K562 (cell line): Measurements from ENCODE around the gene PRC1. TPM values are rescaled to one million over a fixed set of nuclear protein-coding genes. Genes with fewer than 3 reads are reported as not detected.

Experiments used
- ATAC-seq: fragments of 200-7000 bp; cut with Tn5 transposase; 3 replicates; pipeline ENCODE4 v1.9.1; 2020; ENCODE audit warnings: moderate library complexity
- BruUV-seq: library from RNA; stranded (reverse); fragments of 400-500 nt; replicated peaks from 2 replicates; lab custom pipeline; 2021; lab: Mats Ljungman, UMichigan
- CTCF ChIA-PET: fragments of 300-600 bp; formaldehyde crosslinking; extraction: SDS; loops from one replicate; lab custom pipeline; 2021; ENCODE audit warnings: low intra/inter-chr PET ratio; lab: Yijun Ruan, JAX
- POLR2A ChIA-PET: fragments of 300-600, 350-650 bp; sonication (Branson Sonifier 250); formaldehyde crosslinking; extraction: SDS; loops from one replicate; lab custom pipeline; 2021; ENCODE audit warnings: antibody characterized with exemption, inconsistent platforms; lab: Yijun Ruan, JAX
- DNase-seq, 4 experiments: peaks; one replicate each; pipeline versions ENCODE4 v3.0.0 to v3.0.0-alpha.2; 2011 to 2018; ENCODE audit warnings: low spot score in 3 of 4, mixed read lengths in 3 of 4; ENCODE audit errors: extremely low read depth in 1 of 4
- FAIRE-seq: peaks from 2 replicates; lab custom pipeline; 2011; peaks lifted over from hg19 to GRCh38; lab: Jason Lieb, UNC
- H2AFZ ChIP-seq: 2 replicates; pipeline ENCODE4 v1.6.0; 2011; ENCODE audit warnings: low read depth, low read length, control low read depth, inconsistent platforms
- H3K27ac ChIP-seq: fragments of 200-600 bp; 3 replicates; pipeline ENCODE4 v1.8.0; 2011; ENCODE audit warnings: low read depth, mild to moderate bottlenecking, control low read depth, inconsistent platforms, low read length, moderate library complexity, mixed read lengths; ENCODE audit errors: extremely low read depth
- H3K27me3 ChIP-seq, 2 experiments: fragments of 300-600 bp in 1 of 2; 2 replicates in 1 of 2; 3 replicates in 1 of 2; pipeline versions ENCODE4 v1.6.0 to v1.8.0; 2011; ENCODE audit warnings: inconsistent platforms in 2 of 2, low read length in 2 of 2, mild to moderate bottlenecking in 1 of 2, mixed read lengths in 1 of 2, moderate library complexity in 1 of 2; ENCODE audit not compliant: control insufficient read depth in 2 of 2, insufficient read depth in 2 of 2
- H3K36me3 ChIP-seq: fragments of 300-600 bp; 3 replicates; pipeline ENCODE4 v1.8.0; 2011; ENCODE audit warnings: mild to moderate bottlenecking, low read length, inconsistent platforms; ENCODE audit not compliant: control insufficient read depth, insufficient read depth
- H3K4me1 ChIP-seq, 2 experiments: fragments of 200-600 bp in 1 of 2; replicated peaks in 1 of 2; 2 replicates in 1 of 2; 3 replicates in 1 of 2; pipeline versions ENCODE4 v1.5.1 to v1.8.0; 2011; ENCODE audit warnings: inconsistent platforms in 2 of 2, low read length in 2 of 2, mild to moderate bottlenecking in 1 of 2, mixed read lengths in 1 of 2, moderate library complexity in 1 of 2; ENCODE audit not compliant: control insufficient read depth in 2 of 2, insufficient read depth in 2 of 2
- H3K4me2 ChIP-seq: 2 replicates; pipeline ENCODE4 v1.6.1; 2011; ENCODE audit warnings: low read length, control low read depth, inconsistent platforms, mixed read lengths; ENCODE audit not compliant: insufficient read depth
- H3K4me3 ChIP-seq: fragments of 200-600 bp; sonication (generic), shearing (Covaris generic); 2 replicates; pipeline ENCODE4 v1.5.1; 2016; ENCODE audit warnings: control low read depth, inconsistent platforms
- H3K79me2 ChIP-seq: fragments of 200-600 bp; 3 replicates; pipeline ENCODE4 v1.8.0; 2011; ENCODE audit warnings: low read length, inconsistent platforms; ENCODE audit not compliant: control insufficient read depth, insufficient read depth
- H3K9ac ChIP-seq, 2 experiments: 2 replicates each; pipeline versions ENCODE4 v1.6.0 to v1.6.1; 2011; ENCODE audit warnings: low read depth in 2 of 2, low read length in 2 of 2, control low read depth in 1 of 2, inconsistent platforms in 1 of 2, mild to moderate bottlenecking in 1 of 2, mixed read lengths in 1 of 2; ENCODE audit not compliant: insufficient read depth in 1 of 2
- H3K9me1 ChIP-seq: one replicate; pipeline ENCODE4 v1.6.0; 2011; ENCODE audit warnings: inconsistent platforms, mild to moderate bottlenecking, low read length, moderate library complexity; ENCODE audit not compliant: control insufficient read depth, insufficient read depth
- H3K9me3 ChIP-seq: replicated peaks from 2 replicates; pipeline ENCODE4 v1.5.1; 2011; ENCODE audit warnings: low read depth, low read length, inconsistent platforms; ENCODE audit not compliant: control insufficient read depth, insufficient read depth
- H4K20me1 ChIP-seq: replicated peaks from 2 replicates; pipeline ENCODE4 v1.6.1; 2011; ENCODE audit warnings: low read length, inconsistent platforms, mixed read lengths; ENCODE audit not compliant: control insufficient read depth, insufficient read depth
- BHLHE40 ChIP-seq: IDR thresholded peaks from 2 replicates; pipeline ENCODE4 v1.6.1; 2011; ENCODE audit warnings: low read length, improper control_type of control experiment
- CEBPZ ChIP-seq: fragments of 150-350 bp; IDR thresholded peaks from 2 replicates; pipeline ENCODE4 v1.6.1; 2014; ENCODE audit warnings: low read depth, mild to moderate bottlenecking, low read length, borderline replicate concordance
- DIDO1 ChIP-seq: fragments of 450-650 bp; IDR thresholded peaks from 2 replicates; pipeline ENCODE4 v1.6.1; 2016; ENCODE audit warnings: low read depth, missing biosample characterization, missing genetic modification characterization
- FOXA1 ChIP-seq: fragments of 450-650 bp; IDR thresholded peaks from 2 replicates; pipeline ENCODE4 v1.6.1; 2016; ENCODE audit warnings: mild to moderate bottlenecking, borderline replicate concordance
- HMG20B ChIP-seq: fragments of 250-450 bp; sonication (Bioruptor Pico); IDR thresholded peaks from 2 replicates; pipeline ENCODE4 v1.5.0; 2021; ENCODE audit warnings: mild to moderate bottlenecking
- KLF10 ChIP-seq: fragments of 250-450 bp; sonication (Bioruptor Pico); IDR thresholded peaks from 2 replicates; pipeline ENCODE4 v1.6.1; 2021; ENCODE audit warnings: matching md5 sums
- NFE2 ChIP-seq: IDR thresholded peaks from 2 replicates; pipeline ENCODE4 v1.6.1; 2014; ENCODE audit warnings: antibody characterized with exemption, low read depth
- NFRKB ChIP-seq: fragments of 450-650 bp; IDR thresholded peaks from 2 replicates; pipeline ENCODE4 v1.6.1; 2016; ENCODE audit warnings: low read depth
- NR1H2 ChIP-seq: sonication (generic); formaldehyde crosslinking; IDR thresholded peaks from 2 replicates; pipeline ENCODE4 v1.4.0; 2020; ENCODE audit warnings: mild to moderate bottlenecking, missing genetic modification reagents
- POU5F1 ChIP-seq: fragments of 150-350 bp; IDR thresholded peaks from 2 replicates; pipeline ENCODE4 v1.6.1; 2014; ENCODE audit warnings: borderline replicate concordance, low read length, low read depth, mild to moderate bottlenecking; ENCODE audit not compliant: partially characterized antibody
- SRSF1 ChIP-seq: fragments of 200-400 bp; formaldehyde crosslinking; IDR thresholded peaks from 2 replicates; pipeline ENCODE4 v1.6.1; 2017; ENCODE audit warnings: mild to moderate bottlenecking, low read depth, low read length, moderate library complexity
- ZFPM2 ChIP-seq: fragments of 250-450 bp; sonication (Bioruptor Pico); IDR thresholded peaks from 2 replicates; pipeline ENCODE4 v1.5.1; 2022; ENCODE audit warnings: mild to moderate bottlenecking
- ZFX ChIP-seq: sonication (generic); formaldehyde crosslinking; IDR thresholded peaks from 2 replicates; pipeline ENCODE4 v1.8.0; 2022; ENCODE audit warnings: mild to moderate bottlenecking, missing genetic modification reagents, moderate library complexity
- ZNF184 ChIP-seq: sonication (generic); formaldehyde crosslinking; IDR thresholded peaks from 2 replicates; pipeline ENCODE4 v1.5.0; 2020; ENCODE audit warnings: missing genetic modification reagents
- ZNF639 ChIP-seq, 2 experiments: fragments of 200-800 bp in 1 of 2; sonication (Bioruptor generic) in 1 of 2; sonication (generic) in 1 of 2; formaldehyde crosslinking in 1 of 2; IDR thresholded peaks in 1 of 2; conservative IDR thresholded peaks in 1 of 2; 2 replicates each; pipeline versions ENCODE4 v1.5.0 to v1.6.1; 2016 to 2020; ENCODE audit warnings: missing compliant biosample characterization in 1 of 2, missing genetic modification characterization in 1 of 2, missing genetic modification reagents in 1 of 2
- WGBS: fragments of 100-300 bp; shearing (Covaris generic); methylation state at CpG from one replicate; pipeline ENCODE4 v1.1.6; 2016; ENCODE audit warnings: low coverage, mixed read lengths; ENCODE audit not compliant: insufficient coverage; ENCODE audit errors: missing lambda C conversion rate; 5-methylcytosine and 5-hydroxymethylcytosine counted together
- in situ Hi-C: fragments of 300-500 bp; cut with MboI; formaldehyde crosslinking; loops from 4 replicates; pipeline ENCODE4 v1.15.0; 2018; ENCODE audit warnings: inconsistent platforms, mixed read lengths
- intact Hi-C: fragments of 100-400 bp; cut with micrococcal nuclease; formaldehyde crosslinking; loops from 2 replicates; pipeline ENCODE4 v1.14.2; 2022
- polyA plus RNA-seq, 8 experiments: library from polyadenylated mRNA; depleted of rRNA in 4 of 8; stranded (reverse) in 5 of 8; unstranded in 3 of 8; fragments of >200 nt; fragmentation: Nextera tagmentation in 2 of 8; fragmentation: Illumina TruSeq in 1 of 8; extraction: Ambion mirVana in 2 of 8; extraction: Trizol in 1 of 8; gene quantifications; 2 replicates each; pipeline versions ENCODE4 v1.2.1 to v1.2.3, GENCODE V29; 2011 to 2014; ENCODE audit warnings: inconsistent platforms in 1 of 8, missing spikeins in 1 of 8
- total RNA-seq, 7 experiments: library from RNA; depleted of rRNA in 6 of 7; stranded (reverse); fragments of >200 nt in 6 of 7; fragmentation: Illumina TruSeq in 2 of 7; extraction: Trizol in 2 of 7; gene quantifications; 2 replicates each; pipeline versions ENCODE4 v1.2.1 to v1.2.3, GENCODE V29; 2011 to 2021; ENCODE audit warnings: low replicate concordance in 1 of 7

PRC1 gene
- total and polyA plus RNA-seq, 9 of the 15 experiments (the other 6 are each of a cell fraction or from before 2014, with no cell fraction given): 156 to 391 (median 240) TPM

- no peak for TF ChIP-seq ZNF639 (CRISPR knock-in tag; conservative IDR thresholded peaks at IDR 0.05 in 1 of 2, IDR thresholded peaks at IDR 0.05 in 1 of 2)
Measured at GRCh38 chr15:91022832-91023129, 28.4 kb upstream of the PRC1 start (continued).

DNA sequence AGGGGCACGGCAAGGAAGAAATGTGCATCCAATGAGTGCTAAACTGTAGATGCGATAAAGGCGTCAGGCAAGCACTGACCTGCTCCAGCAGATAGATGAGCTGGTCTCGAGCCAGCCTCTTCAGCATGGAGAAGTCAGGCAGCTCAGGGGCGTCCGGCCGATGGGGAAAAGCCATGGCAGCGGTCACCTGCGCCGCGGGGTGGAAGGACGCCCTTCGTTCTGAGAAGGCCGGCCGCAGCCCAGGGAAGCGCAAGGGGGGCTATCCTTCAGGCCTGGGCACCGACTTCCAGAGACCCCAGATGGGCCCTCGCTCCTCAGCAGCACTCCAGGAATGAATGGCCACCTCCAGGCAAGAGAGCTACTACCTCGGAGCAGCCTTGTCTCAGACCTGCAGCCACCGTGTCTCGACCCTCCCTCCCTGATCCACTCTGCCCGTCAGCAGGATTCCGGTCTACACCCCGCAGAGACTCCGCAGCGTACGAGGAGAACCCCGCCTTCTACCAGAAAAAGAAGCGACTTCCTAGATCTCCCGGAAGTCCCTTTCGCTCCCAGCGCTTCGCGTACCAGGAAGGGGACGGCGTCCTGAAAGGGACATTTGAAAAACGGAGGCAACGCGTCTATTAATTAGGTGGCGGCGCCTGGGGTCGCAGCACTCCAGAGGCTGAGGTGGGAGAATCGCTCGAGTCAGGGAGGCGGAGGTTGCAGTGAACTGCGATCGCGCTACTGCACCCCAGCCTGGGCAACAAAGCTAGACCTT lies 27.9 kb upstream of the PRC1 start, which contains the start of gene VPS33B:
Gene VPS33B, minus strand, starts transcription at position 520 of the 757 bp plus-strand sequence. Its CDS starts 345 bp downstream, at position 175.
- H3K4me3 ChIP-seq: peak within 1 kb of the TSS; percentile 78
- FAIRE-seq (peak; percentile 95), ATAC-seq (peak; percentile 87), DNase-seq (peak; percentile 80 to 93 (median 85))
- peak within 1 kb of the TSS; percentile 78 to 98 for H3K9ac ChIP-seq
- no peaks in the 10 kb centered on the region for H4K20me1 ChIP-seq
- no peaks in the 10 kb centered on the region for H3K9me3 ChIP-seq
- peak within 1 kb of the TSS; percentile 91 for H3K4me2 ChIP-seq
- peaks cover 5% of the 10 kb centered on the region; the same call in 2 of the 3 replicates for H3K36me3 ChIP-seq
- H3K4me1 ChIP-seq: peaks cover 18 to 21% of the 10 kb centered on the region in 2 experiments; a peak in 4 of 5 replicates
- peak within 1 kb of the TSS; percentile 90 for H2AFZ ChIP-seq
- in situ Hi-C loops (no loop called here), intact Hi-C loops (no loop called here)
- peak within 1 kb of the TSS; percentile 74 for H3K27ac ChIP-seq
- no peaks in the 10 kb centered on the region for H3K27me3 ChIP-seq
- no peaks in the 10 kb centered on the region for H3K9me1 ChIP-seq
- peaks cover 46% of the 10 kb centered on the region for H3K79me2 ChIP-seq
- POLR2A ChIA-PET: interaction anchor here (0.6 to 3.5 kb wide), 14 partner anchors 9 to 1480 kb away, joined by 3 to 21 read pairs (median 4); partner anchors contain the start of genes PRC1, RCCD1 and UNC45A
- TSS peak; percentile 77 for BruUV-seq
- under 1% methylated on average over 43 of the region's 48 CpGs for WGBS
- CTCF ChIA-PET: no interaction called here
- no peak for TF ChIP-seq SRSF1
- TF ChIP-seq NR1H2 (CRISPR knock-in tag): no peak
- TF ChIP-seq FOXA1: no peak
- TF ChIP-seq ZFX: 0 out of 2 replicates have a peak, but pooled peaks have one; percentile 39
- no peak for TF ChIP-seq CEBPZ
- peak; percentile 90 for TF ChIP-seq ZNF184
- TF ChIP-seq POU5F1: peak; percentile 89
- TF ChIP-seq NFRKB: peak; percentile 85
- peak; percentile 78 for TF ChIP-seq DIDO1 (tag)
- 0 out of 2 replicates have a peak, but pooled peaks have one; percentile 21 for TF ChIP-seq ZFPM2
- no peak for TF ChIP-seq KLF10 (CRISPR knock-in tag)
- no peak for TF ChIP-seq HMG20B (CRISPR knock-in tag)
- no peak; the same call in 1 of the 2 replicates for TF ChIP-seq BHLHE40
- TF ChIP-seq NFE2: no peak; the same call in 1 of the 2 replicates
